H9 (cell line): ENCODE measurements around the gene KLK6. TPM values are rescaled to one million over a fixed set of nuclear protein-coding genes. Genes with fewer than 3 reads are reported as not detected.

Experiments used
- DNase-seq: peaks from one replicate; pipeline ENCODE4 v3.0.0-alpha.2; 2017
- H2AFZ ChIP-seq: one replicate; pipeline ENCODE4 v1.6.1; 2013; ENCODE audit warnings: mild to moderate bottlenecking, low read length, control low read depth, moderate library complexity
- H2AK5ac ChIP-seq: 2 replicates; pipeline ENCODE4 v1.6.1; 2013; ENCODE audit warnings: low read length, control low read depth, mixed read lengths; ENCODE audit not compliant: insufficient read length
- H2BK120ac ChIP-seq: one replicate; pipeline ENCODE4 v1.6.1; 2013; ENCODE audit warnings: low read depth, mild to moderate bottlenecking, low read length, control low read depth, inconsistent platforms; ENCODE audit not compliant: poor library complexity, severe bottlenecking
- H2BK12ac ChIP-seq: 2 replicates; pipeline ENCODE4 v1.6.1; 2013; ENCODE audit warnings: low read length, control low read depth, mixed read lengths, low read depth; ENCODE audit not compliant: insufficient read length
- H2BK15ac ChIP-seq: 2 replicates; pipeline ENCODE4 v1.6.1; 2013; ENCODE audit warnings: low read depth, low read length, control low read depth
- H2BK20ac ChIP-seq: one replicate; pipeline ENCODE4 v1.6.1; 2013; ENCODE audit warnings: low read depth, mild to moderate bottlenecking, low read length, control low read depth, inconsistent platforms; ENCODE audit not compliant: poor library complexity, severe bottlenecking
- H2BK5ac ChIP-seq: 2 replicates; pipeline ENCODE4 v1.6.1; 2013; ENCODE audit warnings: low read length, control low read depth, mixed read lengths; ENCODE audit not compliant: insufficient read length
- H3K14ac ChIP-seq: 2 replicates; pipeline ENCODE4 v1.6.1; 2013; ENCODE audit warnings: low read length, control low read depth; ENCODE audit not compliant: insufficient read depth
- H3K18ac ChIP-seq: 2 replicates; pipeline ENCODE4 v1.6.1; 2013; ENCODE audit warnings: low read depth, mild to moderate bottlenecking, mixed read lengths, low read length, control low read depth; ENCODE audit not compliant: insufficient read length
- H3K23ac ChIP-seq: 2 replicates; pipeline ENCODE4 v1.6.1; 2013; ENCODE audit warnings: low read length, control low read depth, mixed read lengths, low read depth; ENCODE audit not compliant: insufficient read length
- H3K23me2 ChIP-seq: 2 replicates; pipeline ENCODE4 v1.6.1; 2013; ENCODE audit warnings: low read depth, mild to moderate bottlenecking, mixed read lengths, low read length, control low read depth; ENCODE audit not compliant: insufficient read length, poor library complexity, severe bottlenecking
- H3K27ac ChIP-seq: 2 replicates; pipeline ENCODE4 v1.5.1; 2013; ENCODE audit warnings: low read length, control low read depth, mixed read lengths, low read depth; ENCODE audit not compliant: insufficient read length
- H3K27me3 ChIP-seq: 2 replicates; pipeline ENCODE4 v1.6.1; 2013; ENCODE audit warnings: low read length, control low read depth, inconsistent platforms; ENCODE audit not compliant: insufficient read depth
- H3K4ac ChIP-seq: 2 replicates; pipeline ENCODE4 v1.6.1; 2013; ENCODE audit warnings: low read depth, mild to moderate bottlenecking, control low read depth, inconsistent platforms, low read length, moderate library complexity
- H3K4me1 ChIP-seq: 2 replicates; pipeline ENCODE4 v1.6.1; 2013; ENCODE audit warnings: low read length, control low read depth, inconsistent platforms; ENCODE audit not compliant: insufficient read depth
- H3K4me2 ChIP-seq: 2 replicates; pipeline ENCODE4 v1.6.1; 2013; ENCODE audit warnings: low read length, control low read depth, mixed read lengths; ENCODE audit not compliant: insufficient read length, insufficient read depth
- H3K56ac ChIP-seq: 2 replicates; pipeline ENCODE4 v1.6.1; 2013; ENCODE audit warnings: low read depth, mild to moderate bottlenecking, mixed read lengths, low read length, control low read depth; ENCODE audit not compliant: insufficient read length
- H3K79me1 ChIP-seq: 2 replicates; pipeline ENCODE4 v1.6.1; 2013; ENCODE audit warnings: low read depth, mild to moderate bottlenecking, moderate library complexity, low read length, control low read depth, inconsistent platforms; ENCODE audit not compliant: insufficient read depth, poor library complexity, severe bottlenecking
- H3K79me2 ChIP-seq: 2 replicates; pipeline ENCODE4 v1.6.1; 2013; ENCODE audit warnings: low read length, control low read depth, inconsistent platforms; ENCODE audit not compliant: insufficient read depth
- H3K9ac ChIP-seq: 2 replicates; pipeline ENCODE4 v1.6.1; 2013; ENCODE audit warnings: low read length, control low read depth, mixed read lengths; ENCODE audit not compliant: insufficient read length; ENCODE audit errors: extremely low read depth
- H3K9me3 ChIP-seq: one replicate; pipeline ENCODE4 v1.6.1; 2013; ENCODE audit warnings: low read depth, low read length, inconsistent platforms; ENCODE audit not compliant: control insufficient read depth
- H3T11ph ChIP-seq: one replicate; pipeline ENCODE4 v1.6.1; 2013; ENCODE audit warnings: mild to moderate bottlenecking, low read length, control low read depth, inconsistent platforms
- H4K20me1 ChIP-seq: one replicate; pipeline ENCODE4 v1.6.1; 2013; ENCODE audit not compliant: control insufficient read depth, insufficient read length, insufficient read depth
- H4K5ac ChIP-seq: 2 replicates; pipeline ENCODE4 v1.6.1; 2013; ENCODE audit warnings: low read depth, mild to moderate bottlenecking, mixed read lengths, low read length, control low read depth; ENCODE audit not compliant: insufficient read length
- H4K8ac ChIP-seq: replicated peaks from 2 replicates; pipeline ENCODE4 v1.6.1; 2013; ENCODE audit warnings: low read length, control low read depth, mixed read lengths, low read depth; ENCODE audit not compliant: insufficient read length
- H4K91ac ChIP-seq: 2 replicates; pipeline ENCODE4 v1.6.1; 2013; ENCODE audit warnings: low read depth, mild to moderate bottlenecking, moderate library complexity, mixed read lengths, low read length, control low read depth; ENCODE audit not compliant: insufficient read length
- H3K27ac Mint-ChIP-seq, 3 experiments: 2 replicates in 2 of 3; 3 replicates in 1 of 3; pipeline ENCODE4 v1.8.0; 2020 to 2021; ENCODE audit warnings: mixed read lengths in 3 of 3, mild to moderate bottlenecking in 1 of 3, moderate library complexity in 1 of 3
- H3K27me3 Mint-ChIP-seq: 2 replicates; pipeline ENCODE4 v1.8.0; 2021; ENCODE audit warnings: low read depth, mild to moderate bottlenecking, moderate library complexity, mixed read lengths
- H3K36me3 Mint-ChIP-seq, 3 experiments: 2 replicates in 2 of 3; 3 replicates in 1 of 3; pipeline ENCODE4 v1.8.0; 2020 to 2021; ENCODE audit warnings: low read depth in 3 of 3, mixed read lengths in 3 of 3; ENCODE audit not compliant: insufficient read depth in 1 of 3
- H3K4me1 Mint-ChIP-seq, 2 experiments: 2 replicates each; pipeline ENCODE4 v1.8.0; 2020; ENCODE audit warnings: mixed read lengths in 2 of 2
- H3K4me3 Mint-ChIP-seq, 2 experiments: 2 replicates in 1 of 2; 3 replicates in 1 of 2; pipeline ENCODE4 v1.8.0; 2020 to 2021; ENCODE audit warnings: mild to moderate bottlenecking in 2 of 2, mixed read lengths in 2 of 2, moderate library complexity in 1 of 2
- H3K9me3 Mint-ChIP-seq, 2 experiments: 2 replicates in 1 of 2; 3 replicates in 1 of 2; pipeline ENCODE4 v1.8.0; 2020; ENCODE audit warnings: mild to moderate bottlenecking in 2 of 2, mixed read lengths in 2 of 2, moderate library complexity in 1 of 2
- WGBS: extraction: QIAGEN DNeasy Blood & Tissue Kit; methylation state at CpG from one replicate; pipeline ENCODE4 v1.1.7; 2013; ENCODE audit warnings: missing lambda C conversion rate, low lambda C conversion rate, mixed read lengths; ENCODE audit not compliant: insufficient read length; ENCODE audit errors: extremely low coverage; 5-methylcytosine and 5-hydroxymethylcytosine counted together
- total RNA-seq: library from RNA; stranded (reverse); gene quantifications from 2 replicates; pipeline ENCODE4 v1.2.1, GENCODE V29; 2021
- TF ChIP-seq, protein P1 (sequence below): fragments of 200-600 bp; sonication (generic); conservative IDR thresholded peaks from 3 replicates; pipeline ENCODE4 v1.8.0; 2021; ENCODE audit warnings: antibody characterized with exemption, mild to moderate bottlenecking

The KLK6 gene
- total RNA-seq, 1 experiment from 2014 or later: 2.6 TPM

- no peak overlapping the region for H2AFZ ChIP-seq
- no peak overlapping the region for H3K4ac ChIP-seq
- no peak overlapping the region for H3K56ac ChIP-seq
- H4K8ac ChIP-seq: no peak overlapping the region
- no peak overlapping the region for H4K91ac ChIP-seq
- no peak overlapping the region for H3K14ac ChIP-seq
- no peak overlapping the region for H2BK5ac ChIP-seq
- WGBS: no CpG with 5 or more reads among the region's 1 CpG
- H3K27me3 ChIP-seq: no peaks in the 10 kb centered on the region
- peaks cover 8% of the 10 kb centered on the region for H3K23me2 ChIP-seq
- H3K79me2 ChIP-seq: no peaks in the 10 kb centered on the region
- H3K23ac ChIP-seq: no peak overlapping the region
- no peak overlapping the region for H2BK15ac ChIP-seq
- no peaks in the 10 kb centered on the region for H4K20me1 ChIP-seq
- no peak overlapping the region for H3K27ac ChIP-seq
- no peak for DNase-seq
- no peak overlapping the region for H3K27ac Mint-ChIP-seq
- no peak overlapping the region for H2BK20ac ChIP-seq
- no peak overlapping the region for H2AK5ac ChIP-seq
- no peaks in the 10 kb centered on the region for H3K79me1 ChIP-seq
- no peaks in the 10 kb centered on the region for H3K9me3 ChIP-seq
- H3K18ac ChIP-seq: no peak overlapping the region
- 0 out of 2 replicates have a peak, but pooled peaks cover 4% of the 10 kb centered on the region for H3K4me1 ChIP-seq
- H3T11ph ChIP-seq: no peak overlapping the region
- no peak overlapping the region for H3K4me2 ChIP-seq
- peaks cover 22 to 31% of the 10 kb centered on the region in 2 experiments for H3K4me1 Mint-ChIP-seq
- H4K5ac ChIP-seq: no peak overlapping the region
- H3K27me3 Mint-ChIP-seq: peaks cover 47% of the 10 kb centered on the region
- no peak overlapping the region for H2BK120ac ChIP-seq
- no peak overlapping the region for H2BK12ac ChIP-seq
- TF ChIP-seq, protein P1, sequence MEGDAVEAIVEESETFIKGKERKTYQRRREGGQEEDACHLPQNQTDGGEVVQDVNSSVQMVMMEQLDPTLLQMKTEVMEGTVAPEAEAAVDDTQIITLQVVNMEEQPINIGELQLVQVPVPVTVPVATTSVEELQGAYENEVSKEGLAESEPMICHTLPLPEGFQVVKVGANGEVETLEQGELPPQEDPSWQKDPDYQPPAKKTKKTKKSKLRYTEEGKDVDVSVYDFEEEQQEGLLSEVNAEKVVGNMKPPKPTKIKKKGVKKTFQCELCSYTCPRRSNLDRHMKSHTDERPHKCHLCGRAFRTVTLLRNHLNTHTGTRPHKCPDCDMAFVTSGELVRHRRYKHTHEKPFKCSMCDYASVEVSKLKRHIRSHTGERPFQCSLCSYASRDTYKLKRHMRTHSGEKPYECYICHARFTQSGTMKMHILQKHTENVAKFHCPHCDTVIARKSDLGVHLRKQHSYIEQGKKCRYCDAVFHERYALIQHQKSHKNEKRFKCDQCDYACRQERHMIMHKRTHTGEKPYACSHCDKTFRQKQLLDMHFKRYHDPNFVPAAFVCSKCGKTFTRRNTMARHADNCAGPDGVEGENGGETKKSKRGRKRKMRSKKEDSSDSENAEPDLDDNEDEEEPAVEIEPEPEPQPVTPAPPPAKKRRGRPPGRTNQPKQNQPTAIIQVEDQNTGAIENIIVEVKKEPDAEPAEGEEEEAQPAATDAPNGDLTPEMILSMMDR: no peak
- H3K36me3 Mint-ChIP-seq: no peaks in the 10 kb centered on the region
- H3K9ac ChIP-seq: no peak overlapping the region
- H3K9me3 Mint-ChIP-seq: no peaks in the 10 kb centered on the region
- no peak overlapping the region for H3K4me3 Mint-ChIP-seq
These were observed 35.9 kb upstream of the KLK6 start for GRCh38 chr19:51005248-51005647.
